Testis (tissue), 2 donors: ENCODE results near the gene KCNH6.

Experiments
- POLR2A ChIP-seq: fragments of 450-650 bp; IDR thresholded peaks from one replicate; pipeline ENCODE4 v1.6.1; 2017; ENCODE audit warnings: antibody characterized with exemption, mild to moderate bottlenecking, moderate library complexity
- TF ChIP-seq, protein P1 (sequence below), 3 experiments: fragments of 450-650 bp in 2 of 3; fragments of 200-600 bp in 1 of 3; sonication (generic) in 1 of 3; IDR thresholded peaks; one replicate each; pipeline ENCODE4 v1.5.1; 2016 to 2019; ENCODE audit warnings: antibody characterized with exemption in 3 of 3, mild to moderate bottlenecking in 2 of 3, moderate library complexity in 1 of 3

DNA sequence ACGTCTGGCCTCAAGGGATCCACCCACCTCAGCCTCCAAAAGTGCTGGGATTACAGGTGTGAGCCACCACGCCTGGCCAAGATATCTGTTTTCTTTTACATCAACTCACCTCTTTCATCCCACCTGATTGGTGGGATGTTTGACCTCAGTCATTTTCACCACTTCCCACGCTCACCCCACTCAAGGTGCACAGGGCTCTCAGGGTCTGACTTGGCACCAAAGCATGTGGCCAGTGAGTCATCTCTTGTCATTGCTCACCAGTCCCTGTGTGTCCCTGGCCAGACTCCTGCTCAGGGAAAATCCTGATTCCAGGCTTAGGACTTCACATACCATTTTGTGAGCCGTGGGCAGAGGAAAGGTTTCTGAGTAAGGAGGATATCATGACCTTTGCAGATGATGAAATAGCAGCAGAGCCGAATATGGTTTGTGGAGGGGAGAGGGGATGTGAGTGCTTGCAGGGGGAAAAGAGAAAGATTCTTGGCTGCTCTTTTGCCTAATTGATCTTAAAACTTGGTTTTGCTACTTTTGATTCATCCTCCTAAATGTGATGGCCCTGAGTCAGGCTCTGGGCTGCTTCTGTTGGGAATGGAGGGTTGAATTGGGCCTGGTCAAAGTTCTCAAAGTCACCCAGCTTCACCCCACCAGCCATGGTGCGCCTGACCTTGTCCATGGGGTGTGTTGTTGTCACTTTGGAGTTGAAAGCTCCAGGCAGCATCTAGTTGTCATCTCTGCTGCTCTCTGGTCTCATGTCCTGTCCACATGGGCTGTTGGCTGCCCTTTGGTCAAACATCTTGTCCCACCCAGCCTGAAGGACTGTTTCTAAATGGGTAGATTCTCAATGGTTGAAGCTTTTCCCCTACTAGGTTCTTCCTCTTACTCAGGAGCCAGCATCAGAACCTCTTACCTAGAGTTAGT, 6.0 kb upstream of the KCNH6 start:
- TF ChIP-seq, protein P1, sequence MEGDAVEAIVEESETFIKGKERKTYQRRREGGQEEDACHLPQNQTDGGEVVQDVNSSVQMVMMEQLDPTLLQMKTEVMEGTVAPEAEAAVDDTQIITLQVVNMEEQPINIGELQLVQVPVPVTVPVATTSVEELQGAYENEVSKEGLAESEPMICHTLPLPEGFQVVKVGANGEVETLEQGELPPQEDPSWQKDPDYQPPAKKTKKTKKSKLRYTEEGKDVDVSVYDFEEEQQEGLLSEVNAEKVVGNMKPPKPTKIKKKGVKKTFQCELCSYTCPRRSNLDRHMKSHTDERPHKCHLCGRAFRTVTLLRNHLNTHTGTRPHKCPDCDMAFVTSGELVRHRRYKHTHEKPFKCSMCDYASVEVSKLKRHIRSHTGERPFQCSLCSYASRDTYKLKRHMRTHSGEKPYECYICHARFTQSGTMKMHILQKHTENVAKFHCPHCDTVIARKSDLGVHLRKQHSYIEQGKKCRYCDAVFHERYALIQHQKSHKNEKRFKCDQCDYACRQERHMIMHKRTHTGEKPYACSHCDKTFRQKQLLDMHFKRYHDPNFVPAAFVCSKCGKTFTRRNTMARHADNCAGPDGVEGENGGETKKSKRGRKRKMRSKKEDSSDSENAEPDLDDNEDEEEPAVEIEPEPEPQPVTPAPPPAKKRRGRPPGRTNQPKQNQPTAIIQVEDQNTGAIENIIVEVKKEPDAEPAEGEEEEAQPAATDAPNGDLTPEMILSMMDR (IDR thresholded peaks at IDR 0.05): no peak
- TF ChIP-seq POLR2A: no peak
